SU-DHL-6 (cell line): ENCODE results near the gene LRRC37A3.
"Not testable (repeated sequence)": the region's sequence is repeated elsewhere in the genome, so short reads cannot be mapped to it uniquely, and the experiment has no call there.

Experiments
- CTCF ChIP-seq: fragments of 200-600 bp; sonication (generic); IDR thresholded peaks from one replicate; pipeline ENCODE4 v1.5.1; 2017; ENCODE audit warnings: antibody characterized with exemption, mild to moderate bottlenecking, low read length, moderate library complexity; ENCODE audit not compliant: insufficient read depth, poor library complexity, severe bottlenecking
- EZH2phosphoT487 ChIP-seq: fragments of 200-600 bp; sonication (generic), shearing (Covaris generic); conservative IDR thresholded peaks from 2 replicates; pipeline ENCODE4 v1.6.1; 2018; ENCODE audit warnings: mild to moderate bottlenecking, antibody characterized with exemption, low read length, moderate library complexity, mixed read lengths

GRCh38 chr17:64843918-64844317, 75.4 kb downstream of the LRRC37A3 start:
- TF ChIP-seq CTCF, EZH2phosphoT487: not testable (repeated sequence)
